ENCODE data around the gene KCNJ5.

KCNJ5 gene

DNA sequence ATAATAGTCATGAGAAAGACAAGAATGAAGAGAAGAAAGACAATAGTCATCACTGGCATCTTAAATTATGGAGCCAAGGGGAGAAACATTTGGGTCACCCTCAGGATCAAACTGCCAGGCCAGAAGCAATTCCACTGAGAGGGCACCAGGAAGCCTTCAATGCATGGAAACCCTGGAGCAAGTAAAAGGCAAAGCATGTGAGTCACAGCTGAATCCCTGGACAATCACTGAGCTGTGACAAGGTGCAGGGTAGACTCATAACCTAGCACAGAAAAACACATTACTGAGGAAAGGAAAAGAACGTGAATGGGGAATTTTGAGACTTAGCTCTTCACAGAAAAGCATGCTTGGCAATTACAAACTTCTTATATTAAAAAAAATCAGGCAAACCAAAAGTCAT, 25.7 kb upstream of the KCNJ5 start:
- Histone ChIP-seq H3K27ac (no peak overlapping the region), H3K9me3 (no peaks in the 10 kb centered on the region), H3K27me3 (peaks cover 18% of the 10 kb centered on the region), H3K4me3 (ENCODE audit: low read depth in 1 of 2, low read length in 1 of 2) (no peak overlapping the region), H3K36me3 (no peaks in the 10 kb centered on the region), H3K4me1 (ENCODE audit: control insufficient read depth in 1 of 2, insufficient read depth in 1 of 2, low read depth in 1 of 2, low read length in 1 of 2) (no peaks in the 10 kb centered on the region)
- TF ChIP-seq, protein P1, sequence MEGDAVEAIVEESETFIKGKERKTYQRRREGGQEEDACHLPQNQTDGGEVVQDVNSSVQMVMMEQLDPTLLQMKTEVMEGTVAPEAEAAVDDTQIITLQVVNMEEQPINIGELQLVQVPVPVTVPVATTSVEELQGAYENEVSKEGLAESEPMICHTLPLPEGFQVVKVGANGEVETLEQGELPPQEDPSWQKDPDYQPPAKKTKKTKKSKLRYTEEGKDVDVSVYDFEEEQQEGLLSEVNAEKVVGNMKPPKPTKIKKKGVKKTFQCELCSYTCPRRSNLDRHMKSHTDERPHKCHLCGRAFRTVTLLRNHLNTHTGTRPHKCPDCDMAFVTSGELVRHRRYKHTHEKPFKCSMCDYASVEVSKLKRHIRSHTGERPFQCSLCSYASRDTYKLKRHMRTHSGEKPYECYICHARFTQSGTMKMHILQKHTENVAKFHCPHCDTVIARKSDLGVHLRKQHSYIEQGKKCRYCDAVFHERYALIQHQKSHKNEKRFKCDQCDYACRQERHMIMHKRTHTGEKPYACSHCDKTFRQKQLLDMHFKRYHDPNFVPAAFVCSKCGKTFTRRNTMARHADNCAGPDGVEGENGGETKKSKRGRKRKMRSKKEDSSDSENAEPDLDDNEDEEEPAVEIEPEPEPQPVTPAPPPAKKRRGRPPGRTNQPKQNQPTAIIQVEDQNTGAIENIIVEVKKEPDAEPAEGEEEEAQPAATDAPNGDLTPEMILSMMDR (IDR thresholded peaks at IDR 0.05), result no peak

DNA sequence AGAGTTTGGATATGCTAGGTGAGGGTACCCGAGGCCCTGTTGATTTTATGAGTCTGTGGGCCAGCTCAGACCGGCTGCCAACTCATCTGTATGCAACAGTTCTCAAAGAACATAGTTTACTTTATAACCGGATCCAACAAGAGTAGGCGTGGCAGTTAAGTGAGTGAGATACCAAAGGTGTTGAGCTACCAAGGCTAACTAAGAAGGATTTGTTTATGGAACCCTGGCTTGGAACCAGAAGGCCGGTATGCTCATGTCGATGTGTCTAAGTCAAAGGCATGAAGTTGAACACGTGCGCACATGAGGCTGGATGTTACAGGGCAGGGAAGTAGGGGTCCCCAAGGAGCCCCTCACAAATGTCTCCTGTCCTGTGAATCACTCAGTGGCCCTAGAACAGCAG, 23.9 kb upstream of the KCNJ5 start, which contains the start of gene KCNJ1:
Gene KCNJ1 (minus strand): TSS at position 20 of the 400 bp plus-strand sequence. CDS start 27,053 bp downstream, outside the sequence.
- Histone ChIP-seq H3K9me3 (no peaks in the 10 kb centered on the region), H3K27me3 (peaks cover 3% of the 10 kb centered on the region), H3K27ac (no peak within 1 kb of the TSS), H3K4me3 (ENCODE audit: low read depth in 1 of 2, low read length in 1 of 2) (no peak within 1 kb of the TSS), H3K4me1 (ENCODE audit: control insufficient read depth in 1 of 2, insufficient read depth in 1 of 2, low read depth in 1 of 2, low read length in 1 of 2) (no peaks in the 10 kb centered on the region), H3K36me3 (no peaks in the 10 kb centered on the region)
- TF ChIP-seq, protein P1 (IDR thresholded peaks at IDR 0.05), result no peak

DNA sequence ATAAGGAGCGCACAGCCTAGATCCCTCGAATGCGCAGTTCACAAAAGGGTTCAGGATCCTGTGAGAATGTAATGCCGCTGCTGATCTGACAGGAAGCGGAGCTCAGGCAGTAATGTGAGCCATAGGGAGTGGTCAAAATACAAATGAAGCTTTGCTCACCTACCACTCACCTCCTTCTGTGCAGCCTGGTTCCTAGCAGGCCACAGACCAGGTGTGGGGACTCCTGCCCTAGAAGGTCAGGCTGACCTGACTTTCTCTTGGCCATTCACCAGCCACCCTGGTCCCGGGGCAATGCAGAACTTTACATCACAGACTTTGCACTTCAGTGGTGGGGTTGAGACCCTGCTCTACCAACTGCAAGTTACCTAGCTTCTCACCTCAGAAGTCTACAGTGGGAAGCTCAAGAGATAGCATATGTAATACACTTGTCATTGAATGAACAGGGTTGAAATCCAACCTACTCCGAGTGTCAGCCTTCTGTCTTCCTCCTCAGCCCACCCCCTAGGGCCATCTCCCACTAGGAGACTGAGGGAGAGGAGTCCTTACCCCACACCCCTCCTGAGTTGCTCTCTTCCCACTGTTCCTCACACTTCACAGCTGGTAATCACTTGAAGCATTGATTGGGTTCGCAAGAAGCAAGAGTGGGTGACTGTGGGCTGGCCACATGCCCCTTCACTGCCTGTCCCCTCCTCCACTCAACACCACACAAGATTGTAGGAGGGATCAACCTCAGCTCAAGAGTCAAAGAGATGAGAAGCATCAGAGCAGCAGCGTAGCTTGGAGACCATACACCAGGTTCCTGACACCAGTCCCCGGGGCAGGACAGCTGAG, 22.1 kb upstream of the KCNJ5 start:
- Histone ChIP-seq H3K36me3 (no peaks in the 10 kb centered on the region), H3K9me3 (no peaks in the 10 kb centered on the region), H3K4me3 (ENCODE audit: low read depth in 1 of 2, low read length in 1 of 2) (no peak overlapping the region), H3K27ac (no peak overlapping the region), H3K4me1 (ENCODE audit: control insufficient read depth in 1 of 2, insufficient read depth in 1 of 2, low read depth in 1 of 2, low read length in 1 of 2) (no peaks in the 10 kb centered on the region), H3K27me3 (no peaks in the 10 kb centered on the region)
- TF ChIP-seq, protein P1 (IDR thresholded peaks at IDR 0.05), result no peak

DNA sequence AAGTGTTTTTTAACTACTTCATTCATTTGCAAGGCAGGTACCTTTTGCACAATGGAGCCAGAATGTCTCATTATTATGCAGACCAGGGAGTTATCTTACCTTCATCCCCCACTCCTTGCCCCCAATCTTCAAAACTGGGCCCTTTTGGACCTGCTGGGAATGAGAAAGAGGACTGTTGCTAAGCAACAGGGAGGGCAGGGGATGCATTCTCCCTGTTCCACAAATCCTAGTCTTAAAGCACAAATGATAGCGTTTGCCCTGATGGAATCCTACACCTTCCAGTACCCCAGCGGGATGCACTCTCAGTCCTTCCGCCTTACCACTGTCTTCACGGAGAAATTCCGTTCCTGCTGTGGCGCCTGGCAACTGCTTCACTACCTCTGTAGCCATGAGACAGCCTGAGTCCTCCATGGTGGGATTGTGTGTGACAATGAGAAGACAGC, 20.0 kb upstream of the KCNJ5 start:
- no peaks in the 10 kb centered on the region for H3K36me3 ChIP-seq
- H3K9me3 ChIP-seq, result no peaks in the 10 kb centered on the region
- H3K4me3 ChIP-seq (ENCODE audit: low read depth in 1 of 2, low read length in 1 of 2), result no peak overlapping the region
- H3K4me1 ChIP-seq (ENCODE audit: control insufficient read depth in 1 of 2, insufficient read depth in 1 of 2, low read depth in 1 of 2, low read length in 1 of 2), result no peaks in the 10 kb centered on the region
- no peaks in the 10 kb centered on the region for H3K27me3 ChIP-seq
- TF ChIP-seq, protein P1 (IDR thresholded peaks at IDR 0.05), result no peak
- H3K27ac ChIP-seq, result no peak overlapping the region

DNA sequence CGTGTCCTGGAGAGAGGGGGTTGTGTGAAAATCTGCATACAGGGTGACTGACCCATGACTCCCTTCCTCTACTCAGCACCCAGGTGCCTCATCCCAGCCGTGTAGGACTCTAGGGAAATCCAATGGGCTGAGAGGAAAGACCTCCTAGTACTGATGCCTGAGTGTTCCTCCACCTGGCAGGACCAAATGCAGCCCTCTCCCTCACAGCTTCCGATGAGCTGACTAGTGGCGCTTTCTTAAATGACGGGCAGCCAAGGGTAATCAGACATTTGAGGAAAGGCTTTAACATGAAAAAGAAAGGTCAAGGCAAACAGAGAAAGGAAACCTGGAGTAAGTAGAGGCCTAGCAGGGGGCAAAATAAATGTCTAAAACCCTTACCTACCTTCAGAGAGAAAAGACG, 19.1 kb upstream of the KCNJ5 start:
- Histone ChIP-seq H3K4me3 (ENCODE audit: low read depth in 1 of 2, low read length in 1 of 2) (no peak overlapping the region), H3K9me3 (no peaks in the 10 kb centered on the region), H3K4me1 (ENCODE audit: control insufficient read depth in 1 of 2, insufficient read depth in 1 of 2, low read depth in 1 of 2, low read length in 1 of 2) (no peaks in the 10 kb centered on the region), H3K36me3 (no peaks in the 10 kb centered on the region), H3K27me3 (no peaks in the 10 kb centered on the region), H3K27ac (no peak overlapping the region)
- TF ChIP-seq, protein P1 (IDR thresholded peaks at IDR 0.05), result no peak
